Sigmoid colon (tissue), 4 donors: Measurements from ENCODE around the gene ABCB8.

ENCODE experiments used
- EP300 ChIP-seq, 4 donors: sonication (generic); formaldehyde crosslinking; IDR thresholded peaks; one replicate each; pipeline ENCODE4 v1.6.1; 2017; ENCODE audit warnings: antibody characterized with exemption in 4 of 4
- POLR2A ChIP-seq, 2 donors: fragments of 450-650 bp; IDR thresholded peaks; one replicate each; pipeline ENCODE4 v1.6.1; 2016; ENCODE audit warnings: antibody characterized with exemption in 2 of 2, mild to moderate bottlenecking in 2 of 2, moderate library complexity in 2 of 2
- TF ChIP-seq, protein P1 (sequence below), 4 experiments: fragments of 450-650 bp in 3 of 4; fragments of 200-600 bp in 1 of 4; IDR thresholded peaks; one replicate each; pipeline ENCODE4 v1.5.1; 2016 to 2019; ENCODE audit warnings: antibody characterized with exemption in 4 of 4, mild to moderate bottlenecking in 3 of 4, moderate library complexity in 2 of 4

DNA sequence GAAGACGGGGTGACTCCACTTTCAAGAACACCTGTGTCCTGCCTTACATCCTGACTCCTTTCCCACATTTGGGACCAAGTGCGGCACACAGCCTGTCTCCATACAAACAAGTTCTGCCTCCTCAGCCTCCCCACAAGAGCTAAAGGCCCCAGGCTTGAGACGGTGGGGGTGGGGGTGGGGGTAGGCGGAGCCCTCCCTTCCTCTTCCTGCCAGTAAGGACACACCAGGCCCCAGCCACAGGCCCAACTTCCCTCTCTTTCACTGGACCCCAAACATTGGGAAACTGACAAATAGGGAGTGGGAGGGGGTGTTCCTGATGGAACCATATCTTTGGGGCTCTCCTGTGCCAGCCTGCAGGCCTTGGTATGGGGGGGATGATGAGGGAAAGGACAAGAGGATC, 24.8 kb downstream of the ABCB8 start:
- TF ChIP-seq EP300 (IDR thresholded peaks at IDR 0.05) (no peak), POLR2A (IDR thresholded peaks at IDR 0.05) (no peak)
- TF ChIP-seq, protein P1, sequence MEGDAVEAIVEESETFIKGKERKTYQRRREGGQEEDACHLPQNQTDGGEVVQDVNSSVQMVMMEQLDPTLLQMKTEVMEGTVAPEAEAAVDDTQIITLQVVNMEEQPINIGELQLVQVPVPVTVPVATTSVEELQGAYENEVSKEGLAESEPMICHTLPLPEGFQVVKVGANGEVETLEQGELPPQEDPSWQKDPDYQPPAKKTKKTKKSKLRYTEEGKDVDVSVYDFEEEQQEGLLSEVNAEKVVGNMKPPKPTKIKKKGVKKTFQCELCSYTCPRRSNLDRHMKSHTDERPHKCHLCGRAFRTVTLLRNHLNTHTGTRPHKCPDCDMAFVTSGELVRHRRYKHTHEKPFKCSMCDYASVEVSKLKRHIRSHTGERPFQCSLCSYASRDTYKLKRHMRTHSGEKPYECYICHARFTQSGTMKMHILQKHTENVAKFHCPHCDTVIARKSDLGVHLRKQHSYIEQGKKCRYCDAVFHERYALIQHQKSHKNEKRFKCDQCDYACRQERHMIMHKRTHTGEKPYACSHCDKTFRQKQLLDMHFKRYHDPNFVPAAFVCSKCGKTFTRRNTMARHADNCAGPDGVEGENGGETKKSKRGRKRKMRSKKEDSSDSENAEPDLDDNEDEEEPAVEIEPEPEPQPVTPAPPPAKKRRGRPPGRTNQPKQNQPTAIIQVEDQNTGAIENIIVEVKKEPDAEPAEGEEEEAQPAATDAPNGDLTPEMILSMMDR (IDR thresholded peaks at IDR 0.05), result no peak
